Measurements from ENCODE around the gene MRPL52. TPM values are rescaled to one million over a fixed set of nuclear protein-coding genes. Genes with fewer than 3 reads are reported as not detected.

Gene MRPL52
- total RNA-seq, 4 donors from 2014 or later, result 48.5 to 153 (median 89.0) TPM

- no peak overlapping the region for H3K4me3 ChIP-seq
- no peak for ATAC-seq
- no peaks in the 10 kb centered on the region for H3K9me3 ChIP-seq
- peaks cover 0 to 3% (median 0%) of the 10 kb centered on the region in 3 donors for H3K27me3 ChIP-seq
- in situ Hi-C loops (cut with MboI; ENCODE audit: low sequenced_read_pairs in 4 of 4) (no loop called here), intact Hi-C loops (cut with DNase I; ENCODE audit: low total_unique reads) (no loop called here)
- no peak for TF ChIP-seq CTCF (IDR thresholded peaks at IDR 0.05 in 4 of 5, conservative IDR thresholded peaks at IDR 0.05 in 1 of 5)
- no peak for TF ChIP-seq POLR2A (IDR thresholded peaks at IDR 0.05)
- no peak for DNase-seq
- H3K27ac ChIP-seq, result no peak overlapping the region
- peaks cover 0 to 63% of the 10 kb centered on the region in 2 donors for H3K36me3 ChIP-seq
- peaks cover 8 to 10% of the 10 kb centered on the region in 2 donors for H3K4me1 ChIP-seq
Observed at GRCh38 chr14:22877000-22877501, 47.4 kb downstream of the MRPL52 start.

DNA sequence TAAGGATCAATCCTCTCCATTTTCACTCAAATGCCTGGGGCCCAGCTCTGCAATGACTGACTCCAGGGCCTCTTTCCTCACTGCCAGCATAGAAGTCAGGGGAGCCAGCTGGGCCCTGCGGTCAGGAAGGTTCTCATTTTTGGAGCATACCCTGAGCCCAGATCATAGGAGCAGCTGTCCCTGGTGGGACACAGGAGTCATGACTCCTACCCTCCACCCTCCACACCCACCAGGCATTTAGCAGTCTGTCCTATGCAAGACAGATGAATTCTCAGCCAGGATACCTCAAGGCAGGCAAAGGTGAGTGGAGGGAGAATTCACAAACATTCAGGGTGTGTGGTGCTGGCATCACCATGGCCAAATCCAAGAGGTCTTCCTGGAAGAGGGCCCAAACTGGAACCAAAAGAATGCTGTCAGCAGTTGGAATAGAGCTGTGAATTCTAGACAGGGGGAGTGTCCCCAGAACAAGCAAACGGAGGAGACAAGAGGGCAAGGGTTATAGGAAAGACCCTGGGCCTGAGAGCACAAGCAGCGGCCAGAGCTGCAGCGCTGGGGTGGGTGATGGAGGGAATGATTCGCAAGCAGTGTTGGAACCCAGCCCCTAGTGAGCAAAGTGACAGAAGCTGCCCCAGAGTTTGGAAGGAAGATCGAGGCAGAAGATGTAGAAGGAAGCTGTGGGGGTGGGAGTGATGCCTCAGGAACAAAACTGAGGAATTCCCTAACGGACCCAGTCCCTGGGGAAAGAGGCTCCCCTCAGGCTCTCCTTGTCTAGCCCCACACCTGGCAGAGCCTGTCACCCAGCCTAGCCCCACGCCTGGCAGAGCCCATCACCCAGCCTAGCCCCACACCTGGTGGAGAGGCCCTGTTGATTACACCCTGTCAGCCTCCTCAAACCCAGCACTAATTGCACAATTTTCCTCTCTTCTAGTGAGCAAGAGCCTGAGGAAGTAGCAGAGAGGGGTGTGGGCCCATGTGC lies 48.9 kb downstream of the MRPL52 start:
- no peak for ATAC-seq
- H3K27ac ChIP-seq, result no peak overlapping the region
- H3K27me3 ChIP-seq, result peaks cover 4 to 7% (median 5%) of the 10 kb centered on the region in 3 donors
- H3K9me3 ChIP-seq, result no peaks in the 10 kb centered on the region
- no peaks in the 10 kb centered on the region for H3K4me1 ChIP-seq
- in situ Hi-C loops (cut with MboI; ENCODE audit: low sequenced_read_pairs in 4 of 4), result no loop called here
- H3K4me3 ChIP-seq, result no peak overlapping the region
- intact Hi-C loops (cut with DNase I; ENCODE audit: low total_unique reads), result no loop called here
- TF ChIP-seq CTCF (IDR thresholded peaks at IDR 0.05 in 4 of 5, conservative IDR thresholded peaks at IDR 0.05 in 1 of 5), result no peak
- TF ChIP-seq POLR2A (IDR thresholded peaks at IDR 0.05), result no peak
- no peak for DNase-seq
- H3K36me3 ChIP-seq, result peaks cover 0 to 57% of the 10 kb centered on the region in 2 donors

GRCh38 chr14:22882064-22882463 lies 52.4 kb downstream of the MRPL52 start:
- no peaks in the 10 kb centered on the region for H3K9me3 ChIP-seq
- intact Hi-C loops (cut with DNase I; ENCODE audit: low total_unique reads) (no loop called here), in situ Hi-C loops (cut with MboI; ENCODE audit: low sequenced_read_pairs in 4 of 4) (no loop called here)
- no peak for TF ChIP-seq POLR2A (IDR thresholded peaks at IDR 0.05)
- no peak for TF ChIP-seq CTCF (IDR thresholded peaks at IDR 0.05 in 4 of 5, conservative IDR thresholded peaks at IDR 0.05 in 1 of 5)
- no peak overlapping the region for H3K27ac ChIP-seq
- peaks cover 9 to 25% (median 21%) of the 10 kb centered on the region in 3 donors for H3K27me3 ChIP-seq
- no peak overlapping the region for H3K4me3 ChIP-seq
- no peak for ATAC-seq
- no peak for DNase-seq
- peaks cover 0 to 22% of the 10 kb centered on the region in 2 donors for H3K36me3 ChIP-seq
- H3K4me1 ChIP-seq, result peaks cover 0 to 7% of the 10 kb centered on the region in 2 donors

DNA sequence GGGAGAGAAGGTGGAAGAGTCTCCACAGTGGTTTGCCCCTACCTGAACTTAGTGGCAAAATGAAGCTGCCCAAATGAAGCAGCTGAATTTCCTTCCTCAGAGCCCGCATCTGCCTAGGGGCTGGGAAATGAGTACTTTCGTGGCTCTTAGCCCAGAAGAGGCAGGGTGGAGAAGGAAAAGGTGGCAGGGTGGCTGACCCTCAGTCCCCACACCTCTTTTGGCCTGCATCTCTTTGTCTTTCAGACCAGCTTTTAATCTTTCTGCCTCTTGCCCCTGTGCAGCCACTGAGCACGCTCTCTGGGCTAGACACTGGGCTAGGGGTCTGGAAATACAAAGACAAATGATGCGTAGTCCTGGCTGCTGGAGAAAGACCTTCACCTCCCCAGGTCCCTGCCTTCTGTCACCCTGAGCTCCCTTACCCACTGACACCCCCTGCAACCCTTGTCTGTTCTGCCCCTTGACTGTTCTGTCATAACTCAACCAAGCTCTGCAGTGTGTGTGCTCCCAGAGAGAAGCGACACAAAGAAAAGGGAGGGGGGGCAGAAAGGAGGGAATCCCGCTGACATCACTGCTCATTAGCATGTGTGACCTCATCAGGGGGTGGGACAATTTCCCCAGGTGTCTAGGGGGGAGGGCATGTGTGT lies 53.0 kb downstream of the MRPL52 start:
- H3K27me3 ChIP-seq, result peaks cover 9 to 27% (median 26%) of the 10 kb centered on the region in 3 donors
- DNase-seq, result no peak
- TF ChIP-seq POLR2A (IDR thresholded peaks at IDR 0.05) (no peak), CTCF (IDR thresholded peaks at IDR 0.05 in 4 of 5, conservative IDR thresholded peaks at IDR 0.05 in 1 of 5) (no peak)
- intact Hi-C loops (cut with DNase I; ENCODE audit: low total_unique reads), result no loop called here
- peaks cover 0 to 8% of the 10 kb centered on the region in 2 donors for H3K4me1 ChIP-seq
- in situ Hi-C loops (cut with MboI; ENCODE audit: low sequenced_read_pairs in 4 of 4), result no loop called here
- H3K4me3 ChIP-seq, result no peak overlapping the region
- peaks cover 0 to 16% of the 10 kb centered on the region in 2 donors for H3K36me3 ChIP-seq
- ATAC-seq, result no peak
- H3K9me3 ChIP-seq, result no peaks in the 10 kb centered on the region
- H3K27ac ChIP-seq, result no peak overlapping the region
